ENCODE measurements around the gene MEF2D. TPM values are rescaled to one million over a fixed set of nuclear protein-coding genes. Genes with fewer than 3 reads are reported as not detected.
A peak's percentile ranks its signal among the peaks of the same experiment; 100 is the strongest.

The MEF2D gene
- total and polyA plus RNA-seq, 7 donors: 43.1 to 258 (median 126) TPM

GRCh38 chr1:156509424-156510034 lies 9.0 kb upstream of the MEF2D start:
- WGBS, 3 donors: 46 to 83% (median 62%) methylated on average over 9 of the region's 9 CpGs
- ATAC-seq (no peak), DNase-seq (peak in 1 of 2 donors; percentile 59)
- Histone ChIP-seq H3K9me3 (no peaks in the 10 kb centered on the region), H3K4me1 (peaks cover 44% of the 10 kb centered on the region), H3K36me3 (ENCODE audit: insufficient read depth in 1 of 2, low read depth in 1 of 2) (peaks cover 0 to 5% of the 10 kb centered on the region in 2 donors), H3K4me3 (peak overlapping the region; percentile 98), H3K27me3 (ENCODE audit: insufficient read depth in 3 of 3, low read length in 2 of 3) (no peaks in the 10 kb centered on the region), H3K27ac (peak overlapping the region; percentile 99)
- TF ChIP-seq, protein P1, sequence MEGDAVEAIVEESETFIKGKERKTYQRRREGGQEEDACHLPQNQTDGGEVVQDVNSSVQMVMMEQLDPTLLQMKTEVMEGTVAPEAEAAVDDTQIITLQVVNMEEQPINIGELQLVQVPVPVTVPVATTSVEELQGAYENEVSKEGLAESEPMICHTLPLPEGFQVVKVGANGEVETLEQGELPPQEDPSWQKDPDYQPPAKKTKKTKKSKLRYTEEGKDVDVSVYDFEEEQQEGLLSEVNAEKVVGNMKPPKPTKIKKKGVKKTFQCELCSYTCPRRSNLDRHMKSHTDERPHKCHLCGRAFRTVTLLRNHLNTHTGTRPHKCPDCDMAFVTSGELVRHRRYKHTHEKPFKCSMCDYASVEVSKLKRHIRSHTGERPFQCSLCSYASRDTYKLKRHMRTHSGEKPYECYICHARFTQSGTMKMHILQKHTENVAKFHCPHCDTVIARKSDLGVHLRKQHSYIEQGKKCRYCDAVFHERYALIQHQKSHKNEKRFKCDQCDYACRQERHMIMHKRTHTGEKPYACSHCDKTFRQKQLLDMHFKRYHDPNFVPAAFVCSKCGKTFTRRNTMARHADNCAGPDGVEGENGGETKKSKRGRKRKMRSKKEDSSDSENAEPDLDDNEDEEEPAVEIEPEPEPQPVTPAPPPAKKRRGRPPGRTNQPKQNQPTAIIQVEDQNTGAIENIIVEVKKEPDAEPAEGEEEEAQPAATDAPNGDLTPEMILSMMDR (IDR thresholded peaks at IDR 0.05): no peak
- intact Hi-C loops (cut with DNase I): loop anchor here (5.0 to 10.0 kb wide), 2 partner anchors 88 to 385 kb away; no protein-coding TSS in a partner anchor

DNA sequence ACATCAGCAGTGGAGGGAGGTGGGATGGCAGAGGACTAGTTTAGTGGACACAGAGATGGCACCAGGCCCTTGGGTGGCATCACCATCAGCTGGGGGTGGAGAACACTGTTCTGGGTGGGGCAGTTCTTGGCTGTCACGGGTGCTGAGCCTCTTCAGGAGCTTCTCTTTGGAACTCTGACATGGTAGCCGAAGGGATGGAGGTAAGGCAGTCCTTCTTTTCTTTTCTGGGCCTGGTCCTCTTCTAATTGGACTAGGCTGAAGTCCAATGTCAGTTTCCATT lies 8.3 kb upstream of the MEF2D start:
- ATAC-seq: peak in 3 of 4 donors; percentile 7 to 41 (median 32)
- Histone ChIP-seq H3K36me3 (ENCODE audit: insufficient read depth in 1 of 2, low read depth in 1 of 2) (peaks cover 0 to 5% of the 10 kb centered on the region in 2 donors), H3K9me3 (no peaks in the 10 kb centered on the region), H3K27ac (peak overlapping the region; percentile 99), H3K27me3 (ENCODE audit: insufficient read depth in 3 of 3, low read length in 2 of 3) (no peaks in the 10 kb centered on the region), H3K4me3 (peak overlapping the region; percentile 98), H3K4me1 (peaks cover 50% of the 10 kb centered on the region)
- WGBS, 3 donors: 25 to 46% (median 36%) methylated on average over 2 of the region's 2 CpGs
- DNase-seq: peak in 1 of 2 donors; percentile 87
- TF ChIP-seq, protein P1 (IDR thresholded peaks at IDR 0.05): no peak
- intact Hi-C loops (cut with DNase I): loop anchor here in 1 of 2 donors (10.0 kb wide), 1 partner anchor 384 kb away; no protein-coding TSS in a partner anchor

- H3K4me1 ChIP-seq: peaks cover 55% of the 10 kb centered on the region
- H3K36me3 ChIP-seq (ENCODE audit: insufficient read depth in 1 of 2, low read depth in 1 of 2): peaks cover 0 to 5% of the 10 kb centered on the region in 2 donors
- TF ChIP-seq, protein P1 (IDR thresholded peaks at IDR 0.05): no peak
- ATAC-seq (peak; percentile 28 to 60 (median 54)), DNase-seq (peak; percentile 90 to 94)
- H3K27ac ChIP-seq: peak overlapping the region; percentile 99
- WGBS, 3 donors: 13 to 26% (median 21%) methylated on average over 7 of the region's 7 CpGs
- peak overlapping the region; percentile 98 for H3K4me3 ChIP-seq
- no peaks in the 10 kb centered on the region for H3K27me3 ChIP-seq (ENCODE audit: insufficient read depth in 3 of 3, low read length in 2 of 3)
- intact Hi-C loops (cut with DNase I): loop anchor here in 1 of 2 donors (10.0 kb wide), 1 partner anchor 384 kb away; no protein-coding TSS in a partner anchor
- no peaks in the 10 kb centered on the region for H3K9me3 ChIP-seq
Measured at GRCh38 chr1:156508205-156508954, 7.8 kb upstream of the MEF2D start.

- WGBS, 3 donors: 76 to 84% (median 78%) methylated on average over 2 of the region's 2 CpGs
- Histone ChIP-seq H3K9me3 (no peaks in the 10 kb centered on the region), H3K27me3 (ENCODE audit: insufficient read depth in 3 of 3, low read length in 2 of 3) (no peaks in the 10 kb centered on the region), H3K4me3 (peak overlapping the region; percentile 98), H3K4me1 (peaks cover 62% of the 10 kb centered on the region), H3K27ac (peak overlapping the region; percentile 99), H3K36me3 (ENCODE audit: insufficient read depth in 1 of 2, low read depth in 1 of 2) (no peaks in the 10 kb centered on the region)
- intact Hi-C loops (cut with DNase I): loop anchor here in 1 of 2 donors (10.0 kb wide), 1 partner anchor 382 kb away; no protein-coding TSS in a partner anchor
- DNase-seq (no peak), ATAC-seq (no peak)
- TF ChIP-seq, protein P1 (IDR thresholded peaks at IDR 0.05): no peak
Measured at GRCh38 chr1:156506450-156506849, 5.9 kb upstream of the MEF2D start.

Measured in psoas muscle (tissue), 8 donors.